ENCODE results near the gene C1QA.

Gene C1QA

GRCh38 chr1:22677931-22678896, 41.8 kb downstream of the C1QA start:
- DNase-seq = no peak

GRCh38 chr1:22680726-22681125, 44.3 kb downstream of the C1QA start:
- no peak for DNase-seq

GRCh38 chr1:22681556-22682276, 45.3 kb downstream of the C1QA start:
- no peak for DNase-seq

- no peak for DNase-seq
Observed at GRCh38 chr1:22683547-22683946, 47.1 kb downstream of the C1QA start.

- DNase-seq = no peak
Observed at GRCh38 chr1:22685591-22686059, 49.2 kb downstream of the C1QA start.

GRCh38 chr1:22687191-22687590, 50.8 kb downstream of the C1QA start:
- no peak for DNase-seq

- DNase-seq = no peak
Observed at GRCh38 chr1:22688466-22688865, 52.0 kb downstream of the C1QA start.

All from NCI-H748 treated with DMSO at 0.1 percent for 48 hours (cell line).